ENCODE results near the gene CDHR5. TPM values are rescaled to one million over a fixed set of nuclear protein-coding genes. Genes with fewer than 3 reads are reported as not detected.
A peak's percentile ranks its signal among the peaks of the same experiment; 100 is the strongest.
"Not testable (repeated sequence)": the region's sequence is repeated elsewhere in the genome, so short reads cannot be mapped to it uniquely, and the experiment has no call there.

Gene CDHR5
- total RNA-seq, 8 experiments from 2014 or later = 0.31 to 1.3 (median 0.51) TPM

DNA sequence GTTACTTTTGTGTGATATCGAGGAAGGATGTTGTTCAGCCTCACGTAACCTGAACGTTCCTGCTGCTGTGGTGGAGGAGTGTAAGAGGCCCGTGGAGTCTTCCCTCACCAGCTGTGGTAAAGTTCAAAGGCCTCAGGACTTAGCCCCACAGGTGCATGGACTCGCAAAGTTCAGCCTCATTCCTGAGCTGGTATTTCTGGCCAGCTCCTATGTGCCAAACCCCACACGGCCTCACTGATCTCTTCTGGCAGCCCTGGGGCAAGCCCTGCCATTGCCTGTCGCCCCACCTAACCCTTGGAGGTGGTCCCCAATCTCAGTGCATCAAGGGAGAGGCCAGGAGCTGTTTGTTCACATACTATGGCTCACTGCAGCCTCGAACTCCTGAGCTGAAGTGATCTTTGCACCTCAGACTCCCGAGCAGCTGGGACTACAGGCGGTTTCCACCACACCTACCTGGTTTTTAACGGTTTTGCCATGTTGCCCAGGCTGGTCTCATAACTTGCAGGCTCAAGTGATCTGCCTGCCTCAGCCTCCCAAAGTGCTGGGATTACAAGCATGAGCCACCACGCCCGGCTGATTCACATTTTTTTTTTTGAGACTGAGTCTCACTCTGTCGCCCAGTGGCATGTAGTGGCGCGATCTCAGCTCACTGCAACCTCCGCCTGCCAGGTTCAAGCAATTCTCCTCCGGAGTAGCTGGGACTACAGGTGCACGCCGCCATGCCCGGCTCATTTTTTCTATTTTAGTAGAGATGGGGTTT, 46.3 kb downstream of the CDHR5 start:
- H3K4me1 ChIP-seq (replicated peaks in 1 of 2) = peaks cover 18 to 26% of the 10 kb centered on the region in 2 donors
- in situ Hi-C loops (cut with MboI; ENCODE audit: low pct_unique_long_range_greater_than_20kb in 2 of 9, low sequenced_read_pairs in 9 of 9, unreplicated experiment in 9 of 9) = no loop called here

DNA sequence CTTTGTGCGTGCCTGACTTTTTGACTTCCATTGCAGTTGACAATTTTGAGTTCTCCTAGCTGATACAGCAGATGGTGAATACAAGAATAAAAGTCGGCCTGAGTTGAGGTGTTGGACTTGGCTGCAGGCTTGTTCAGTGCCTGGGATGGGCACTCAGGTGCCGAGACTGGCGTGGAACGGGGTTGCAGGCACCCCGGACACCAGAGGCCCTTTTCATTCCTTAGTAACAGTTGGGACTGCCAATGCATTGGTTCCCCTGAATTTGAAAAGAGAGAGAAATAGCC, 47.2 kb downstream of the CDHR5 start:
- H3K4me1 ChIP-seq (replicated peaks in 1 of 2) = peaks cover 19 to 26% of the 10 kb centered on the region in 2 donors
- ATAC-seq (replicated peaks in 6 of 8) = no peak
- in situ Hi-C loops (cut with MboI; ENCODE audit: low pct_unique_long_range_greater_than_20kb in 2 of 9, low sequenced_read_pairs in 9 of 9, unreplicated experiment in 9 of 9) = no loop called here
- H3K27ac ChIP-seq = peak overlapping the region in 1 of 2 donors; percentile 100
- H3K4me3 ChIP-seq = peak overlapping the region; percentile 79 to 90 (median 87)
- 0 to 100% (median 41%) methylated on average over 1 to 4 of the region's 6 CpGs; no CpG with 5 or more reads in 2 of the 10 experiments for WGBS, 10 experiments

More for the DNA sequence above, 46.3 kb downstream of the CDHR5 start:
- Histone ChIP-seq H3K4me3 (peak overlapping the region in 2 of 5 donors; percentile 87 to 89), H3K27ac (no peak overlapping the region)
- ATAC-seq (replicated peaks in 6 of 8) = no peak
- WGBS, 10 experiments = 46 to 100% (median 71%) methylated on average over 1 to 10 of the region's 21 CpGs; no CpG with 5 or more reads in 2 of the 10 experiments

DNA sequence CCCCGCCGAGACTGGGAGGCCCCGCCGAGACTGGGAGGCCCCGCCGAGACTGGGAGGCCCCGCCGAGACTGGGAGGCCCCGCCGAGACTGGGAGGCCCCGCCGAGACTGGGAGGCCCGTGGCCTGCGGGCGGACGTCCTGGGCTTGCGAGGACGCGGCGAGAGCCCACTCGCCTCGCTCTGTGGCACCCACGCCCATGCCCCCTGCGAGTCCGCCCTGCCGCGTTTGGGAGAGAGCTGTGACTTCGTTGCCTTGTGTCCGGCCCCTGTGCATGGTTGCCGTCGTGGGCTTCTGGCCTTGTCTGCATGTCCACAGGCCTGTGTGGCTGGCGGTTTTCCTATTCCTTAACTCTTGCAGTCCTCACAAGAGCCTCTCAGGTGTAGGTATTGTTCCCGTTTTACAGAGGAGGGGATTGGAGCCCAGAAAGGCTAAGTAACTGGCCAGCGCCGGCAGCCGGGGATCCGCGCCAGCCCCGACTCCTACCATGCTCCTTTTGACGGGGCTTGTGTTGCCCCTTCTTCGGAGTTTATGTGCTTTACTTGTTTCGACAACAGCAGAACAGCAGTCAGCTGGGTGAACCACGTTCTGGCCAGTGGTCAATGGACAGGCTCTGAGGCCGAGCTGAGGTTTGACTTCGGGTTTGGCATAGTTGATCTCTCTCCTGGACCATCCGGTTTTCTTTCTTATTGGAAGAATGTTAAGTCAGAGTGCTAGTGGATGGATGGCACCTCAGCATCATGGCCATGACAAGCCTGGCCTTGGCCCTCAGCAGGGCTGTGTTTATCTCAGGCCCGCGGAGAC, 47.7 kb downstream of the CDHR5 start:
- ATAC-seq (replicated peaks in 6 of 8) = peak in 1 of 8 experiments; percentile 10

DNA sequence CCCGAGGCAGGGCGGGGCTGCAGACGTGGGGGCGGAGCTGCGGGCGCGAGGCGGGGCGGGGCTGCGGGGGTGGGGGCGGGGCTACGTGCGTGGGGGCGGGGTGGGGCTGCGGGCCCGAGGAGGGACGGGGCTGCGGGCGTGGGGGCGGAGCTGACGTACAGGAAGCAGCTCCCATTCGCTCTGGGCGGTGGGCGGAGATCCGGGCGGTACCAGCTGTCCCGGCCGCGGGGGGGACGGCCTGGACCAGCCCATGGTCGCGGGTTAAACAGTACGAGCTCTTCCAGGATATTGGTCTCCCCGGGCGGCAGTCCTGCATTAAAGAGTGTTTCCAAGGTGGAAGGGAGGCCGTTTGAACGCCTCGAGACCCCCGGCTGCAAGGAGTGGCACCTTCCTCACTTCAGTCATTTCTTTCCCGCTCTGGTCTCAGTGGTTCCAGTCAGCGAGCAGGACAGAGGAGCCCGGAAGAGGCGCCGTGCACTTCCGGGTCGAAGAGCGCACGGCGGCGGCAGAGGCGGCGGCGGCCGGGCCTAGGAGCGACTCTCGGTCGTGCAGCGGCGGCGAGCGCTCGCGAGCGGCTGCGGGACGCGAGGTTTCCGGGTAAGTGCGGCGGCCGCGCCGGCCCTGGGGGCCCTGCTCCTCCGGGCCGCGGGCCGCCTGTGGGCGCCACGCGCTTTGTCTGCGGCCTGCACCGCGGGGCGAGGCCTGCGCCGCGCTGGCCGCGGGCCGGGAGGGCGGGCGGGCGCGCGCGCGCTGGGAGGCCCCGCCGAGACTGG, 48.6 kb downstream of the CDHR5 start, which contains the start of gene PHRF1:
TSS of gene PHRF1 (plus strand) at position 475 of the 773 bp plus-strand sequence. CDS start 5,043 bp downstream, outside the sequence.
- Histone ChIP-seq H3K27ac (peak within 1 kb of the TSS; percentile 98 to 100), H3K4me3 (peak within 1 kb of the TSS; percentile 79 to 90 (median 87)), H3K4me1 (replicated peaks in 1 of 2) (peaks cover 19 to 28% of the 10 kb centered on the region in 2 donors)
- in situ Hi-C loops (cut with MboI; ENCODE audit: low pct_unique_long_range_greater_than_20kb in 2 of 9, low sequenced_read_pairs in 9 of 9, unreplicated experiment in 9 of 9) = no loop called here
- 0% methylated on average over 1 to 4 of the region's 99 CpGs; no CpG with 5 or more reads in 8 of the 10 experiments for WGBS, 10 experiments
- peak; percentile 81 to 93 (median 85) for ATAC-seq (replicated peaks in 6 of 8)

More for the DNA sequence above, 47.7 kb downstream of the CDHR5 start:
- Histone ChIP-seq H3K4me1 (replicated peaks in 1 of 2) (peaks cover 19 to 26% of the 10 kb centered on the region in 2 donors), H3K4me3 (peak overlapping the region; percentile 79 to 90 (median 87)), H3K27ac (peak overlapping the region; percentile 33 to 100)
- in situ Hi-C loops (cut with MboI; ENCODE audit: low pct_unique_long_range_greater_than_20kb in 2 of 9, low sequenced_read_pairs in 9 of 9, unreplicated experiment in 9 of 9) = no loop called here
- WGBS, 10 experiments = 0 to 83% (median 6%) methylated on average over 1 to 12 of the region's 48 CpGs; no CpG with 5 or more reads in 1 of the 10 experiments

DNA sequence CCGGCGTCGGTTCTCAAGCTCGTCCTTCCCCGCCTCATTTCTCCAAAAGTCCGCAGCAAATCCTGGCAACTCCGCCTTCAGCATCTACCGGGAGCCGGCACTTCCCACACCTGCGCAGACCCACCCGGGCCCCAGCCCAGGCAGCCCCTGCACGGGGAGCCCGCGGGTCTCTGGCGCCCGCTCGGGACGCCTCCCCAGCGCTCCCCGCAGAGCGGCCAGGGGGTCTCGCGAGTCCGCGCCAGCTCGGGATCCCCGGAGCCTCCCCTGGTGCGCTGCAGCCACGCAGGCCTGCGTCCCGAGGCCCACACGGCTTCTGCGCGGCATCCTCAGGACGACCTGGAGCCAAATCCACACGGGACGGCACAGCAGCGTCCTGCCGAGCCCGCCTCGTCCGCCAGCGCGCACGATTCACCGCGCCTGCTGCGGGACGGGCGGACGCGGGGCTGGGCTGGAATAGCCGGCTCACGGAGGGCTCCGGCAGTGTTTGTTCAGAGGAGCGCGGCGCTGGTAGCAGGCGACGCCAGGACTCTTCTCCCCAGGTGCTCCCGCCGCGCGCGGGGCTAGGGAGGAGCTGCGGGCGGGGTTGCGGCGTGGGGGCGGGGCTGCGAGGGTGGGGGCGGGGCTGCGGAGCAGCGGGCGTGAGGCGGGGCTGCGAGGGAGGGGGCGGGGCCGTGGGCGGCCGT, 49.3 kb downstream of the CDHR5 start:
- WGBS, 10 experiments = 0% methylated on average over 6 of the region's 81 CpGs; no CpG with 5 or more reads in 9 of the 10 experiments
- ATAC-seq (replicated peaks in 6 of 8) = peak; percentile 2 to 73 (median 64)
- Histone ChIP-seq H3K27ac (peak overlapping the region; percentile 77 to 79), H3K4me1 (replicated peaks in 1 of 2) (peaks cover 19 to 29% of the 10 kb centered on the region in 2 donors), H3K4me3 (peak overlapping the region; percentile 51 to 75 (median 69))
- in situ Hi-C loops (cut with MboI; ENCODE audit: low pct_unique_long_range_greater_than_20kb in 2 of 9, low sequenced_read_pairs in 9 of 9, unreplicated experiment in 9 of 9) = no loop called here

DNA sequence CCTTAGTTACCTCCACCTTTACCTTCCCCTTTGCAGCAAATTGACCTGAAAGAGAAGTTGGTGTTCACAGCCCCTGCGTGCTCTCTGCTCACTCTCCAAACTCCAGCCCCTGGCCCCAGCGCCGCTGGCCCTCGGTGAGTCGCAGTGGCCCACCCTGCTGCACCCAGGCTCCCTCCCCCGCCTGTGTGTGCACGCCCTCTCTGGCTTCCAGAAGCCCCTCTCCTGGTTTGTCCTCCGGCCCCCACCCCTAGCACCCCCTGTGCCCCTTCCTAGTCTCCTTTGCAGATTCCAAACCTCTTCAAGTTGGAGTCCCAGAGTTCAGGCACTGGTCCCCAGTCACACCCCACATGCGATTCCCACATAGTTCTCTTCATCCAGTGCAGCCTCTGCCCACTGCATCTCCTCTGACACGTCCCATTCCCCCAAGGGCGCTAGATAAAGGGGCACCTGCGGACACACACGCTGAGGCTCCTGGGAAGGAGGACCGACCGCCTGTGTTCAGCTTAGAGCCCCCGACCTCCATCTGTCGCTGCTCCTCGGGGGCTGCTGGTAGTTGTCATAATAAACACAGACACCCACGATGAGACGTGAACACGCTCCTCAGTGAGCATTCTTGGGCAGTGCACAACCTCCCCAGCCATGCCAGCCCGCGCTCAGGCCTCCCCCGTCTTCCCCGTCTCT, 50.0 kb downstream of the CDHR5 start:
- WGBS, 10 experiments = 0% methylated on average over 1 to 5 of the region's 25 CpGs; no CpG with 5 or more reads in 8 of the 10 experiments
- ATAC-seq (replicated peaks in 6 of 8) = peak in 5 of 8 experiments; percentile 1 to 10 (median 7)
- peaks cover 19 to 27% of the 10 kb centered on the region in 2 donors for H3K4me1 ChIP-seq (replicated peaks in 1 of 2)
- peak overlapping the region; percentile 51 to 75 (median 69) for H3K4me3 ChIP-seq
- peak overlapping the region; percentile 77 to 79 for H3K27ac ChIP-seq
- in situ Hi-C loops (cut with MboI; ENCODE audit: low pct_unique_long_range_greater_than_20kb in 2 of 9, low sequenced_read_pairs in 9 of 9, unreplicated experiment in 9 of 9) = loop anchor here in 1 of 9 experiments (25.0 kb wide), 1 partner anchor 188 kb away; no protein-coding TSS in a partner anchor

DNA sequence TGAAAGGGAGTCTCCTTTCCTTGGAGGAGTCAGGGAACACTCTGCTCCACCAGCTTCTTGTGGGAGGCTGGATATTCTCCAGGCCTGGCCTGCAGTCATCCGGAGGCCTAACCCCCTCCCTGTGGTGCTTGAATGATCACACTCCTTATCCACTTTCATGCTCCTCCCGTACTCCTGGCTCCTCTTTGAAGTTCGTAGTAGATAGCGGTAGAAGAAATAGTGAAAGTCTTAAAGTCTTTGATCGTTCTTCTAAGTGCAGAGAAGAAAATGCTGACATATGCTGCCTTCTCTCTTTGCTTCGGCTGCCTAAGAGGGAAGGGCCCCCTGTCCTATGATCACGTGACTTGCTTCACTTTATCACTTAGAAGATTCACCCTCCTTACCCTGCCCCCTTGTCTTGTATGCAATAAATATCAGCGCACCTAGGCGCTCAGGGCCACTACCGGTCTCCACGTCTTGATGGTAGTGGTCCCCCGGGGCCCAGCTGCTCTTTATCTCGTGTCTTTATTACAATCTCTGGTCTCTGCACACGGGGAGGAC, 50.7 kb downstream of the CDHR5 start:
- Histone ChIP-seq H3K4me3 (peak overlapping the region; percentile 51 to 75 (median 69)), H3K4me1 (replicated peaks in 1 of 2) (peaks cover 24 to 27% of the 10 kb centered on the region in 2 donors)
- H3K27ac ChIP-seq; ATAC-seq (replicated peaks in 6 of 8): not testable (repeated sequence)
- WGBS, 10 experiments = 14 to 62% (median 33%) methylated on average over 1 to 7 of the region's 14 CpGs; no CpG with 5 or more reads in 5 of the 10 experiments
- in situ Hi-C loops (cut with MboI; ENCODE audit: low pct_unique_long_range_greater_than_20kb in 2 of 9, low sequenced_read_pairs in 9 of 9, unreplicated experiment in 9 of 9) = loop anchor here in 1 of 9 experiments (25.0 kb wide), 1 partner anchor 188 kb away; no protein-coding TSS in a partner anchor

DNA sequence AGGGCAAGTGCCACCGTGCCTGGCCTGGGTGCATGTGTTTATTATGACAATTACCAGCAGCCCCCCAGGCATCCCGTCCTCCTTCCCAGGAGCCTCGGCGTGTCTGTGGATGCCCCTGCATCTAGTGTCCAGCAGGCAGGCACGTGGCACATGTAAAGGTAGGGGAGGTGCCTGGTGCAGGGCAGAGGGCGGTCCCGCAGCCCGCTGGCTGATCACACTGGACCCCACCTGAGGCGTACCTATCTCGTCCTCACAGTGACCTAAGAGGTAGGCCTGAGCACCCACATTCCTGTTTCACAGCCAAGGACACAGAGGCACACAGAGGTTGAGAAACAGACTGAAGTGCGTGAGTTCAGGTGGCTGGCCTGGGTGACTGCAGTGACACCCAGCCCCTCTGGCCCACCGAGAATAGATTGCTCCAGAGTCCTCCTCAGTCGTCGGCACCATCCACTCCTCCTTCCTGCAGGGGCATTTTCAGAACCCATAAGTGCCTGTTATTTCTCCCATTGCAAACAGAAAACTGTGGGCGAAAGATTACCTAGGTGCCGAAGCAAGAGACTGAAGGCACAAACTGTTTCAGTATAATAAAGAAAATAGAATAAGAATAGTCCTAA, 51.5 kb downstream of the CDHR5 start:
- no peak for ATAC-seq (replicated peaks in 6 of 8)
- Histone ChIP-seq H3K27ac (no peak overlapping the region), H3K4me1 (replicated peaks in 1 of 2) (peaks cover 20 to 26% of the 10 kb centered on the region in 2 donors), H3K4me3 (peak overlapping the region in 1 of 5 donors; percentile 8)
- WGBS, 10 experiments = 79 to 100% (median 95%) methylated on average over 1 to 11 of the region's 16 CpGs; no CpG with 5 or more reads in 3 of the 10 experiments
- in situ Hi-C loops (cut with MboI; ENCODE audit: low pct_unique_long_range_greater_than_20kb in 2 of 9, low sequenced_read_pairs in 9 of 9, unreplicated experiment in 9 of 9) = loop anchor here in 1 of 9 experiments (25.0 kb wide), 1 partner anchor 189 kb away; no protein-coding TSS in a partner anchor

DNA sequence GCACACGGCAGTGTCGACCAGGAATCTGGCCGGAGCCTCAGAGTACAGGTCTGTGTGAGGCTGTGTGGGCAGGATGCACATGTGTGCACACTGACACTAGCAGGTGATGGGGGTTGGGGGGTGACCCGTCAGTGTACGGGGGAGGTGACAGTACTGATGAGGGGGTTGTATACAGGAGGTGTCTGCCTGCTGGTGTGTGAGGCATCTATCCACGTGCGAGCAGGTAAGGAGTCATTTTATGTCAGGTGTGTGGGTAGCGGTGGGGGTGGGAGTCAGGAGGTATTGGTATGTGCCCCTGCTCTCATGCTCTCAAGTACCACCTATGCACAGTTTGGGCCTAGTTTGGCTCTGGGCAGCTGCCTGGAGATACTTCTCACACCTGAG, 53.0 kb downstream of the CDHR5 start:
- peaks cover 15 to 27% of the 10 kb centered on the region in 2 donors for H3K4me1 ChIP-seq (replicated peaks in 1 of 2)
- ATAC-seq (replicated peaks in 6 of 8) = no peak
- in situ Hi-C loops (cut with MboI; ENCODE audit: low pct_unique_long_range_greater_than_20kb in 2 of 9, low sequenced_read_pairs in 9 of 9, unreplicated experiment in 9 of 9) = loop anchor here in 1 of 9 experiments (25.0 kb wide), 1 partner anchor 191 kb away; no protein-coding TSS in a partner anchor
- H3K4me3 ChIP-seq = no peak overlapping the region
- WGBS, 10 experiments = 82% methylated on average over 3 of the region's 8 CpGs; no CpG with 5 or more reads in 9 of the 10 experiments
- no peak overlapping the region for H3K27ac ChIP-seq

DNA sequence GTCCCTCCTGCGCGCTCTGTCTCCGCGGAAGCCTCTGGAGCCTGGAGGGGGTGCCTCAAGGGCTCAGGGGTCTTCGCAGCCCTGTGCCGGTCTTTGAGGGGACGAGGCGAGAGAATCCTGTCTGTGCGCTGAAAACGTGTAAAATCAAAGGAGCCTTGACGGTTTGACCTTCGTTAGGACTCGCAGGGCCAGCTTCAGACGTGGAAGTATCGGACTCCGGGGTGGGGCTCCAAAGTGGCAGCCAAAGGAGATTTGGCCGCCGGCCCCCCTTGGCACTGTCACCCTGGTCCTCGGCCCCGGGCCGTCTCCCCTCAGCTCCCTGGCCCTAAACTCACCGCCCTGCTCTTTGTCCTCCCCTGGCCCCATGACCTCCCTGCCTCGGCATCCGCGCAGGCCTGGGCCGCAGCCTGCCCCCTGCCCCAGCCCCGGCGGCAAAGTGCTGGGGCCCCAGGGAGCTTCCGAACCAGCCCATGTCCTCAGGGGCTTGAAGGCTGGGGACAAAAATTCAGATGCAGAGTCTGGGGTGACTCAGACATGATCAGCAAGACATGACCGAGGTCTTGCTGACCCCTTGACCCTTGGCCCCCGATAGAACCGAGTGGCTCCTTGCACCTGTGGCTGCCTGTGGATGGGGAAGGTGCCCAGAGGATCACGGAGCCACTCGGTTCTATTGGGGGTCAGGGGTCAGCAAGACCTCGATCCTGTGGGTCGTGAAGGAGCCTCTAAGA, 55.4 kb downstream of the CDHR5 start:
- peaks cover 15 to 30% of the 10 kb centered on the region in 2 donors for H3K4me1 ChIP-seq (replicated peaks in 1 of 2)
- in situ Hi-C loops (cut with MboI; ENCODE audit: low pct_unique_long_range_greater_than_20kb in 2 of 9, low sequenced_read_pairs in 9 of 9, unreplicated experiment in 9 of 9) = loop anchor here in 1 of 9 experiments (25.0 kb wide), 1 partner anchor 193 kb away; no protein-coding TSS in a partner anchor
- peak overlapping the region; percentile 80 to 90 for H3K27ac ChIP-seq
- 87 to 100% methylated on average over 1 to 3 of the region's 36 CpGs; no CpG with 5 or more reads in 8 of the 10 experiments for WGBS, 10 experiments
- peak overlapping the region; percentile 49 to 74 (median 68) for H3K4me3 ChIP-seq
- ATAC-seq (replicated peaks in 6 of 8) = peak in 1 of 8 experiments; percentile 0
